Heart left ventricle (tissue), 16 donors: ENCODE results near the gene FAM20B. TPM values are rescaled to one million over a fixed set of nuclear protein-coding genes. Genes with fewer than 3 reads are reported as not detected.

Experiments used
- ATAC-seq, 4 donors: fragments of 200-7000 bp; cut with Tn5 transposase; one replicate each; pipeline ENCODE4 v1.9.1; 2020 to 2022; ENCODE audit warnings: moderate library complexity in 4 of 4, mild to moderate bottlenecking in 3 of 4, moderate number of reproducible peaks in 1 of 4
- DNase-seq, 5 donors: peaks; one replicate each; pipeline ENCODE4 v3.0.0-alpha.2; 2020
- H3K27ac ChIP-seq, 12 donors: fragments of 200-600 bp; sonication (generic) in 4 of 12; one replicate each; pipeline versions ENCODE4 v1.5.0 to v1.8.0; 2016 to 2022; ENCODE audit warnings: mild to moderate bottlenecking in 2 of 12
- H3K27me3 ChIP-seq, 9 donors: fragments of 200-600 bp; sonication (generic) in 2 of 9; one replicate each; pipeline versions ENCODE4 v1.5.1 to v1.8.0; 2016 to 2022; ENCODE audit warnings: mild to moderate bottlenecking in 3 of 9
- H3K36me3 ChIP-seq, 9 donors: fragments of 200-600 bp; sonication (generic) in 2 of 9; one replicate each; pipeline versions ENCODE4 v1.5.0 to v1.8.0; 2018 to 2022; ENCODE audit warnings: mild to moderate bottlenecking in 2 of 9
- H3K4me1 ChIP-seq, 12 donors: fragments of 200-600 bp; sonication (generic) in 4 of 12; one replicate each; pipeline versions ENCODE4 v1.5.0 to v1.8.0; 2016 to 2022; ENCODE audit warnings: mild to moderate bottlenecking in 3 of 12
- H3K4me3 ChIP-seq, 12 donors: fragments of 200-600 bp; sonication (generic) in 4 of 12; one replicate each; pipeline versions ENCODE4 v1.5.0 to v1.8.0; 2017 to 2022; ENCODE audit warnings: mild to moderate bottlenecking in 9 of 12, moderate library complexity in 4 of 12
- H3K9me3 ChIP-seq, 12 donors: fragments of 200-600 bp; sonication (generic) in 4 of 12; one replicate each; pipeline versions ENCODE4 v1.5.0 to v1.8.0; 2016 to 2022; ENCODE audit warnings: mild to moderate bottlenecking in 1 of 12
- POLR2A ChIP-seq, 2 donors: fragments of 450-650 bp; IDR thresholded peaks; one replicate each; pipeline ENCODE4 v1.6.1; 2017; ENCODE audit warnings: antibody characterized with exemption in 2 of 2, mild to moderate bottlenecking in 2 of 2, moderate library complexity in 2 of 2
- WGBS, 4 donors: extraction: QIAGEN DNeasy Blood & Tissue Kit in 2 of 4; methylation state at CpG; one replicate each; pipeline versions ENCODE4 v1.1.5 to v1.1.7; 2013 to 2018; 5-methylcytosine and 5-hydroxymethylcytosine counted together
- intact Hi-C, 10 donors: fragments of 100-400 bp; cut with DNase I; formaldehyde crosslinking; loops; one replicate each; pipeline versions ENCODE4 v1.11.1 to v1.14.2; 2022
- polyA plus RNA-seq, 2 donors: library from polyadenylated mRNA; stranded (reverse); fragments of 200-250 nt; gene quantifications; one replicate each; pipeline ENCODE4 v1.2.3, GENCODE V29; 2013
- total RNA-seq, 9 donors: library from RNA; depleted of rRNA in 2 of 9; stranded (reverse); fragments of >200 nt in 2 of 9; fragmentation: NEBNext Ultra II Directional in 3 of 9; extraction: Animal tissue kit (Norgen Biotek cat#: 25700) in 3 of 9; gene quantifications; one replicate each; pipeline versions ENCODE4 v1.1.0 to v1.2.4, GENCODE V29; 2016 to 2023
- TF ChIP-seq, protein P1 (sequence below), 12 donors: fragments of 200-600 bp; sonication (generic) in 4 of 12; IDR thresholded peaks; one replicate each; pipeline versions ENCODE4 v1.5.0 to v1.8.0; 2018 to 2022; ENCODE audit warnings: antibody characterized with exemption in 12 of 12, mild to moderate bottlenecking in 5 of 12
- donor health status: ischemic (EF 13 %, LVEDD 7.1; RV severe dilation, severe dysfunction).
- donor health status: healthy with polysubstance abuse.
- donor health status: DM: no; HTN: yes; CAD: no.
- donor health status: DM: no; HTN: no; CAD: no.
- donor health status: ischemic (EF 25% LVEDD 6.9; RV normal size, moderate dysfunction).
- donor health status: ischemic (EF 25% LVEDD 5.7; RV mildly dilated, moderate dysfunction).
- donor health status: healthy.
- donor health status: DM: yes; HTN: yes; CAD: no.
- donor health status: ischemic (EF 35%, LVEDD 5.7; RV mildly dilated, moderate dysfunction).
- donor health status: nonischemic (EF 11% LVEDD 7.7; RV severe dilation, severe dysfunction).
- donor health status: DM: yes; HTN: yes; CAD: no.
- donor health status: PGD.
- donor health status: ischemic (EF 29% LVEDD 5.4; RV normal size, mild dysfunction).
- donor health status: nonischemic (EF 23%, LVEDD 6.1; RV moderate dilation, normal function).

Gene FAM20B
- total and polyA plus RNA-seq, 11 donors, result 13.8 to 70.1 (median 52.6) TPM

- Histone ChIP-seq H3K9me3 (peaks cover 0 to 5% (median 0%) of the 10 kb centered on the region in 12 donors), H3K27ac (no peak overlapping the region), H3K36me3 (peaks cover 0 to 45% (median 22%) of the 10 kb centered on the region in 9 donors), H3K4me1 (peaks cover 0 to 3% (median 0%) of the 10 kb centered on the region in 12 donors), H3K27me3 (no peaks in the 10 kb centered on the region), H3K4me3 (no peak overlapping the region)
- TF ChIP-seq, protein P1, sequence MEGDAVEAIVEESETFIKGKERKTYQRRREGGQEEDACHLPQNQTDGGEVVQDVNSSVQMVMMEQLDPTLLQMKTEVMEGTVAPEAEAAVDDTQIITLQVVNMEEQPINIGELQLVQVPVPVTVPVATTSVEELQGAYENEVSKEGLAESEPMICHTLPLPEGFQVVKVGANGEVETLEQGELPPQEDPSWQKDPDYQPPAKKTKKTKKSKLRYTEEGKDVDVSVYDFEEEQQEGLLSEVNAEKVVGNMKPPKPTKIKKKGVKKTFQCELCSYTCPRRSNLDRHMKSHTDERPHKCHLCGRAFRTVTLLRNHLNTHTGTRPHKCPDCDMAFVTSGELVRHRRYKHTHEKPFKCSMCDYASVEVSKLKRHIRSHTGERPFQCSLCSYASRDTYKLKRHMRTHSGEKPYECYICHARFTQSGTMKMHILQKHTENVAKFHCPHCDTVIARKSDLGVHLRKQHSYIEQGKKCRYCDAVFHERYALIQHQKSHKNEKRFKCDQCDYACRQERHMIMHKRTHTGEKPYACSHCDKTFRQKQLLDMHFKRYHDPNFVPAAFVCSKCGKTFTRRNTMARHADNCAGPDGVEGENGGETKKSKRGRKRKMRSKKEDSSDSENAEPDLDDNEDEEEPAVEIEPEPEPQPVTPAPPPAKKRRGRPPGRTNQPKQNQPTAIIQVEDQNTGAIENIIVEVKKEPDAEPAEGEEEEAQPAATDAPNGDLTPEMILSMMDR (IDR thresholded peaks at IDR 0.05), result no peak
- no peak for TF ChIP-seq POLR2A (IDR thresholded peaks at IDR 0.05)
- intact Hi-C loops, result no loop called here
- ATAC-seq (no peak), DNase-seq (no peak)
- 87 to 95% (median 93%) methylated on average over 2 of the region's 2 CpGs for WGBS, 4 donors
These were observed 27.8 kb downstream of the FAM20B start for GRCh38 chr1:179053486-179053885.

DNA sequence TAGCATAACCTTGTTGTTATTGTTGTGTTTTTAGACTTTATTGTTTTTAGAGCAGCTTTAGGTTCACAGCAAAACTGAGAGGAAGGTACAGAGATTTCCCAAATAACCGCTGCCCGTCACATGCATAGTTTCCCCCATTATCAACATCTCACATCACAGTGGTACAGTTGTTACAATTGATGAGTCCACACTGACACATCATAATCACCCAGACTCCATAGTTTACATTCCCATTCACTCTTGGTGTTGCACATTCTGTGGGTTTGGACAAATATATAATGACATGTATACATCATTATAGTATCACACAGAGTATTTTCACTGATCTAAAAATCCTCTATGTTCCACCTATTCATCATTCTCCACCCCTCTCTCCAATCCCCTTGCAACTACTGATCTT lies 30.2 kb downstream of the FAM20B start:
- no peak for DNase-seq
- no peak overlapping the region for H3K4me3 ChIP-seq
- 94 to 98% (median 98%) methylated on average over 2 of the region's 2 CpGs for WGBS, 4 donors
- intact Hi-C loops, result no loop called here
- H3K36me3 ChIP-seq, result peaks cover 0 to 40% (median 22%) of the 10 kb centered on the region in 9 donors
- H3K9me3 ChIP-seq, result peaks cover 0 to 5% (median 0%) of the 10 kb centered on the region in 12 donors
- peaks cover 0 to 6% (median 0%) of the 10 kb centered on the region in 12 donors for H3K4me1 ChIP-seq
- H3K27me3 ChIP-seq, result no peaks in the 10 kb centered on the region
- ATAC-seq, result no peak
- TF ChIP-seq, protein P1 (IDR thresholded peaks at IDR 0.05), result no peak
- no peak overlapping the region for H3K27ac ChIP-seq

- 89 to 93% (median 92%) methylated on average over 3 of the region's 3 CpGs for WGBS, 4 donors
- Histone ChIP-seq H3K9me3 (peaks cover 0 to 5% (median 0%) of the 10 kb centered on the region in 12 donors), H3K36me3 (peaks cover 0 to 49% (median 32%) of the 10 kb centered on the region in 9 donors), H3K4me3 (no peak overlapping the region), H3K27me3 (no peaks in the 10 kb centered on the region), H3K4me1 (peaks cover 0 to 6% (median 0%) of the 10 kb centered on the region in 12 donors), H3K27ac (no peak overlapping the region)
- no peak for DNase-seq
- intact Hi-C loops, result no loop called here
- ATAC-seq, result no peak
- TF ChIP-seq, protein P1 (IDR thresholded peaks at IDR 0.05), result no peak
- no peak for TF ChIP-seq POLR2A (IDR thresholded peaks at IDR 0.05)
These were observed 33.1 kb downstream of the FAM20B start for GRCh38 chr1:179058487-179059483.
